ENCODE measurements around the gene CPOX.

GRCh38 chr3:98587654-98588053 lies 5.8 kb downstream of the CPOX start:
- no peak for TF ChIP-seq CTCF (IDR thresholded peaks at IDR 0.05)
- TF ChIP-seq POLR2A (IDR thresholded peaks at IDR 0.05) = no peak

Data from Peyer's patch (tissue), 4 donors.